Measurements from ENCODE around the gene DPM3.

DPM3 gene

GRCh38 chr1:155099331-155099730 is 41.0 kb downstream of the DPM3 start (continued):
- no peak for TF ChIP-seq ZNF518A (tag by site-specific recombination; conservative IDR thresholded peaks at IDR 0.05; ENCODE audit: low read depth)
- TF ChIP-seq ZNF629 (tag by site-specific recombination; IDR thresholded peaks at IDR 0.05): peak; percentile 32; the same call in 1 of the 2 replicates
- TF ChIP-seq ZNF544 (tag by site-specific recombination; IDR thresholded peaks at IDR 0.05): no peak
- no peak for TF ChIP-seq ZNF266 (tag by site-specific recombination; IDR thresholded peaks at IDR 0.05; ENCODE audit: low read depth)
- TF ChIP-seq ZNF423 (tag by site-specific recombination; IDR thresholded peaks at IDR 0.05): no peak
- TF ChIP-seq PRDM10 (tag by site-specific recombination; IDR thresholded peaks at IDR 0.05): no peak
- no peak for TF ChIP-seq ZNF548 (tag by site-specific recombination; IDR thresholded peaks at IDR 0.05)
- TF ChIP-seq ZNF664 (tag by site-specific recombination; IDR thresholded peaks at IDR 0.05): no peak
- no peak for TF ChIP-seq ZNF639 (tag by site-specific recombination; IDR thresholded peaks at IDR 0.05)
- TF ChIP-seq ZNF558 (tag by site-specific recombination; IDR thresholded peaks at IDR 0.05): no peak
- no peak for TF ChIP-seq ZNF658 (tag by site-specific recombination; IDR thresholded peaks at IDR 0.05)
- TF ChIP-seq ZNF341 (tag by site-specific recombination; IDR thresholded peaks at IDR 0.05; ENCODE audit: low read depth): no peak
- peak; percentile 42 for TF ChIP-seq ATF2 (tag by site-specific recombination; IDR thresholded peaks at IDR 0.05; ENCODE audit: low read depth)
- TF ChIP-seq, protein P1, sequence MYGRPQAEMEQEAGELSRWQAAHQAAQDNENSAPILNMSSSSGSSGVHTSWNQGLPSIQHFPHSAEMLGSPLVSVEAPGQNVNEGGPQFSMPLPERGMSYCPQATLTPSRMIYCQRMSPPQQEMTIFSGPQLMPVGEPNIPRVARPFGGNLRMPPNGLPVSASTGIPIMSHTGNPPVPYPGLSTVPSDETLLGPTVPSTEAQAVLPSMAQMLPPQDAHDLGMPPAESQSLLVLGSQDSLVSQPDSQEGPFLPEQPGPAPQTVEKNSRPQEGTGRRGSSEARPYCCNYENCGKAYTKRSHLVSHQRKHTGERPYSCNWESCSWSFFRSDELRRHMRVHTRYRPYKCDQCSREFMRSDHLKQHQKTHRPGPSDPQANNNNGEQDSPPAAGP (tag by site-specific recombination; IDR thresholded peaks at IDR 0.05): peak; percentile 86; the same call in 1 of the 2 replicates
- peak; percentile 78 for TF ChIP-seq SP7 (tag by site-specific recombination; IDR thresholded peaks at IDR 0.05)
- TF ChIP-seq ZNF155 (tag by site-specific recombination; IDR thresholded peaks at IDR 0.05): no peak
- TF ChIP-seq KLF8 (tag by site-specific recombination; IDR thresholded peaks at IDR 0.05): no peak
- TF ChIP-seq ZNF768 (tag by site-specific recombination; IDR thresholded peaks at IDR 0.05): no peak
- TF ChIP-seq ZNF23 (tag by site-specific recombination; IDR thresholded peaks at IDR 0.05; ENCODE audit: borderline replicate concordance): no peak
- TF ChIP-seq ZFHX2 (tag by site-specific recombination; conservative IDR thresholded peaks at IDR 0.05): peak; percentile 66
- TF ChIP-seq ZNF292 (tag by site-specific recombination; IDR thresholded peaks at IDR 0.05; ENCODE audit: borderline replicate concordance, low read depth): no peak
- TF ChIP-seq BCL11B (tag by site-specific recombination; IDR thresholded peaks at IDR 0.05; ENCODE audit: low read depth): no peak
- no peak for TF ChIP-seq ZNF366 (tag by site-specific recombination; conservative IDR thresholded peaks at IDR 0.05)
- TF ChIP-seq ZNF121 (tag by site-specific recombination; IDR thresholded peaks at IDR 0.05): no peak
- TF ChIP-seq KLF1 (tag by site-specific recombination; IDR thresholded peaks at IDR 0.05): peak; percentile 94
- no peak for TF ChIP-seq ZNF501 (tag by site-specific recombination; IDR thresholded peaks at IDR 0.05)
- no peak for TF ChIP-seq KLF10 (tag by site-specific recombination; IDR thresholded peaks at IDR 0.05)
- TF ChIP-seq ZNF549 (tag by site-specific recombination; IDR thresholded peaks at IDR 0.05): no peak
- peak; percentile 71 for TF ChIP-seq EGR2 (tag by site-specific recombination; IDR thresholded peaks at IDR 0.05; ENCODE audit: low read depth)
- no peak for TF ChIP-seq ZBTB17 (tag by site-specific recombination; IDR thresholded peaks at IDR 0.05)
